ENCODE measurements around the gene WWP2.

The WWP2 gene

GRCh38 chr16:69859105-69859989 is 97.2 kb downstream of the WWP2 start:
- DNase-seq = no peak

GRCh38 chr16:69860233-69861231 is 98.4 kb downstream of the WWP2 start:
- no peak for DNase-seq

- DNase-seq = no peak
These were observed 99.3 kb downstream of the WWP2 start for GRCh38 chr16:69861292-69862030.

GRCh38 chr16:69863401-69864281 is 101.5 kb downstream of the WWP2 start:
- no peak for DNase-seq

GRCh38 chr16:69865701-69866100 is 103.6 kb downstream of the WWP2 start:
- no peak for DNase-seq

GRCh38 chr16:69867784-69868560 is 105.8 kb downstream of the WWP2 start:
- no peak for DNase-seq

- DNase-seq = no peak
These were observed 108.6 kb downstream of the WWP2 start for GRCh38 chr16:69870761-69871160.

GRCh38 chr16:69871708-69872107 is 109.6 kb downstream of the WWP2 start:
- DNase-seq = no peak

- DNase-seq = no peak
These were observed 110.8 kb downstream of the WWP2 start for GRCh38 chr16:69872888-69873287.

GRCh38 chr16:69873783-69874182 is 111.7 kb downstream of the WWP2 start:
- DNase-seq = no peak

GRCh38 chr16:69874271-69874670 is 112.1 kb downstream of the WWP2 start:
- no peak for DNase-seq

GRCh38 chr16:69880640-69881133 is 118.6 kb downstream of the WWP2 start:
- DNase-seq = no peak

- DNase-seq = no peak
These were observed 119.0 kb downstream of the WWP2 start for GRCh38 chr16:69881141-69881540.

GRCh38 chr16:69883744-69884143 is 121.6 kb downstream of the WWP2 start:
- DNase-seq = no peak

- no peak for DNase-seq
These were observed 123.6 kb downstream of the WWP2 start for GRCh38 chr16:69885722-69886121.

GRCh38 chr16:69886726-69887125 is 124.6 kb downstream of the WWP2 start:
- no peak for DNase-seq

GRCh38 chr16:69888005-69888590 is 126.0 kb downstream of the WWP2 start:
- no peak for DNase-seq

- no peak for DNase-seq
These were observed 127.3 kb downstream of the WWP2 start for GRCh38 chr16:69889295-69889964.

- DNase-seq = no peak
These were observed 128.2 kb downstream of the WWP2 start for GRCh38 chr16:69890114-69890891.
